Measurements from ENCODE around the gene TBPL1. TPM values are rescaled to one million over a fixed set of nuclear protein-coding genes. Genes with fewer than 3 reads are reported as not detected.

The TBPL1 gene
- total and polyA plus RNA-seq, 2 of the 8 experiments (the other 6 are each of a cell fraction or from before 2014, with no cell fraction given) = 32.5 to 67.0 TPM

- Histone ChIP-seq H3K79me1 (ENCODE audit: low read depth, low read length) (no peaks in the 10 kb centered on the region), H4K91ac (replicated peaks; ENCODE audit: insufficient read length, low read length) (no peak overlapping the region), H3K4me1 (replicated peaks in 1 of 4; ENCODE audit: control insufficient read depth in 3 of 4, insufficient read depth in 4 of 4, low read length in 3 of 4) (peaks cover 0 to 6% (median 0%) of the 10 kb centered on the region in 4 experiments; a peak in 2 of 7 replicates), H2BK12ac (ENCODE audit: low read depth, low read length) (no peak overlapping the region), H3K4ac (replicated peaks; ENCODE audit: insufficient read length, low read depth, low read length) (no peak overlapping the region), H3K79me2 (ENCODE audit: control insufficient read depth in 1 of 2, insufficient read depth in 2 of 2, low read length in 2 of 2) (no peaks in the 10 kb centered on the region), H3K9me3 (ENCODE audit: insufficient read depth in 2 of 2, low read depth in 1 of 2, low read length in 1 of 2) (no peaks in the 10 kb centered on the region), H3K14ac (ENCODE audit: insufficient read length) (no peak overlapping the region), H3K27ac (ENCODE audit: low read depth, low read length) (no peak overlapping the region), H3K36me3 (ENCODE audit: control insufficient read depth in 2 of 4, insufficient read depth in 4 of 4, low read length in 3 of 4) (no peaks in the 10 kb centered on the region), H2BK5ac (ENCODE audit: low read depth, low read length) (no peak overlapping the region), H3K56ac (replicated peaks; ENCODE audit: insufficient read length, low read depth, low read length) (no peak overlapping the region), H2BK15ac (ENCODE audit: low read length) (no peak overlapping the region), H4K5ac (ENCODE audit: insufficient read length, low read depth, low read length) (no peak overlapping the region), H3K23me2 (ENCODE audit: low read depth, low read length) (no peaks in the 10 kb centered on the region; the same call in 1 of the 2 replicates), H3K9ac (replicated peaks in 1 of 4; ENCODE audit: extremely low read depth in 1 of 4, low read depth in 3 of 4, low read length in 3 of 4) (no peak overlapping the region), H2BK20ac (ENCODE audit: low read length) (no peak overlapping the region), H2AFZ (ENCODE audit: low read length) (no peak overlapping the region), H3K23ac (ENCODE audit: insufficient read length) (no peak overlapping the region), H3K4me3 (ENCODE audit: extremely low read depth in 1 of 4, insufficient read depth in 2 of 4, low read depth in 3 of 4, low read length in 4 of 4) (no peak overlapping the region), H2BK120ac (replicated peaks; ENCODE audit: low read depth, low read length) (no peak overlapping the region), H3K18ac (ENCODE audit: extremely low read depth, low read length) (no peak overlapping the region), H4K20me1 (replicated peaks in 1 of 2; ENCODE audit: control insufficient read depth in 1 of 2, insufficient read depth in 2 of 2, low read length in 2 of 2) (no peaks in the 10 kb centered on the region), H2AK5ac (ENCODE audit: low read depth, low read length) (no peak overlapping the region), H3K27me3 (replicated peaks in 1 of 4; ENCODE audit: control insufficient read depth in 3 of 4, extremely low read depth in 1 of 4, insufficient read depth in 3 of 4, low read length in 3 of 4) (no peaks in the 10 kb centered on the region), H3K4me2 (ENCODE audit: insufficient read depth in 1 of 2, low read depth in 2 of 2, low read length in 2 of 2) (no peak overlapping the region), H4K8ac (ENCODE audit: extremely low read depth, insufficient read depth, low read length) (no peak overlapping the region)
- POLR2A ChIA-PET (ENCODE audit: partially characterized antibody) = no interaction called here
- FAIRE-seq (no peak), DNase-seq (ENCODE audit: low read depth in 1 of 2, low spot score in 2 of 2) (no peak)
- WGBS, 2 experiments (ENCODE audit: extremely low coverage in 1 of 2, insufficient coverage in 1 of 2, insufficient read length in 1 of 2, insufficient replicate concordance in 2 of 2, low coverage in 1 of 2, low lambda C conversion rate in 2 of 2, missing lambda C conversion rate in 1 of 2) = 92% methylated on average over 3 of the region's 3 CpGs; no CpG with 5 or more reads in 1 of the 2 experiments
- CTCF ChIA-PET (ENCODE audit: partially characterized antibody) = interaction anchor here (0.6 to 2.7 kb wide), 5 partner anchors 10 to 1097 kb away, joined by 3 to 17 read pairs (median 3); no protein-coding TSS in a partner anchor
- no peak for TF ChIP-seq KDM1A (IDR thresholded peaks at IDR 0.05; ENCODE audit: borderline replicate concordance, low read length)
- TF ChIP-seq EGR1 (IDR thresholded peaks at IDR 0.05; ENCODE audit: borderline replicate concordance, low read depth, low read length) = no peak
- TF ChIP-seq SP1 (IDR thresholded peaks at IDR 0.05; ENCODE audit: low read depth, low read length) = no peak
- no peak for TF ChIP-seq ASH2L (IDR thresholded peaks at IDR 0.05; ENCODE audit: low read length)
- TF ChIP-seq TCF12 (IDR thresholded peaks at IDR 0.05; ENCODE audit: low read depth, low read length) = no peak
- no peak for TF ChIP-seq RFX5 (IDR thresholded peaks at IDR 0.05; ENCODE audit: borderline replicate concordance, low read depth, low read length)
- TF ChIP-seq NANOG (IDR thresholded peaks at IDR 0.05; ENCODE audit: insufficient read depth, low read depth, low read length, poor library complexity, severe bottlenecking) = no peak
- no peak for TF ChIP-seq TEAD4 (IDR thresholded peaks at IDR 0.05; ENCODE audit: low read depth, low read length)
- no peak for TF ChIP-seq JUND (IDR thresholded peaks at IDR 0.05; ENCODE audit: low read length)
These were observed 82.8 kb downstream of the TBPL1 start for GRCh38 chr6:134035823-134036296.
